HG03097 (cell line): ENCODE measurements around the gene APPL1.
"Not testable (repeated sequence)": the region's sequence is repeated elsewhere in the genome, so short reads cannot be mapped to it uniquely, and the experiment has no call there.

ENCODE experiments used
- ATAC-seq: cut with Tn5 transposase; IDR thresholded peaks from one replicate; pipeline ENCODE4 v1.9.1; 2021; ENCODE audit not compliant: unreplicated experiment, low FRiP score

Gene APPL1

DNA sequence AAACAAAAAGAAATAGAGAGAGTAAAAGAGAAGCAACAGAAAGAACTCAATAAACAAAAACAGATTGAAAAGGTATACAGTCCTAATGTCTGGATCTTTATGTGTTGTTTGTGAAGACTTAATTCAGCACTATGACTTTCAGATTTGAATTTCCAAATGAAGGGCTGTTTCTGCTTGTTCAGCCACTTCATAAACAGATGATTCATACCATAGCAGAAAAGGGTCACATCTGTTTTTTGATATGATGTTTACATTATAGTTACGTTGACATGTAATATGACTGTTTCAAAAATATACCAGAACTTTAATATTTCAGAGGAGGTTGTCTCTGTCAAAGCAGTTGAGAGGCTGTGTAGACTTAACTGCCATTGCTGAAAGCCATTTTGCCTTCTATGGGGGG lies 40.9 kb downstream of the APPL1 start:
- ATAC-seq: no peak

DNA sequence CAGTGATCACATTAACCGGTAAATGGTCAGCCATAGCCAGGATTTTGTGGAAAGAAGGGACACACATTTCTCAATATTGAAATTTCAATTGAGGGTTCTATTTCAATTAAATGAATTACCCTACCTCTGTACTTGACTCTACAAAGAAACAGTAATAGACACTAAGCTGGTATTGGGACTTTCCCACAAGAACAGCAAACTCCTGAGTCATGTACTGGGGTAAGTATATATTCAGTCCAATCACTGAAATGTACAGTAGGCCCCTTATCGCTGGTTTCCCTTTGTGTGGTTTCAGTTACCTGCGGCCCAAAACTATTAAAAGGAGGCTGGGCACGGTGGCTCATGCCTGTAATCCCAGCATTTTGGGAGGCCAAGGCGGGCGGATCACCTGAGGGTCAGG lies 47.3 kb downstream of the APPL1 start:
- no peak for ATAC-seq

DNA sequence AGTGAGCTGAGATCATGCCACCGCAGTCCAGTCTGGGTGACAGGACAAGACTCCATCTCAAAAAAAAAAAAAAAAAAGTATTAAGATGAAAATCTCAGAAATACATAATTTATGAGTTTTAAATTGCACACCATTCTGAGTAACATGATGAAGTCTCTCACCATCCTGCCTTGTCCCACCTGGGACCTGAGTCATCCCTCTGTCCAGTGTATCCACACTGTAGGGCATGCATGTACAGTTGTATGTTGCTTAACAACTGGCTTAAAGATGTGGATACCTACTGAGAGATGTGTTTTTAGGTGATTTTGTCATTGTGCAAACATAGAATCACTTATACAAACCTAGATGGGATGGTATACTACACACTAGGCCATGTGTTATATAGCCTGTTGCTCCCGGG lies 47.9 kb downstream of the APPL1 start:
- ATAC-seq: no peak

DNA sequence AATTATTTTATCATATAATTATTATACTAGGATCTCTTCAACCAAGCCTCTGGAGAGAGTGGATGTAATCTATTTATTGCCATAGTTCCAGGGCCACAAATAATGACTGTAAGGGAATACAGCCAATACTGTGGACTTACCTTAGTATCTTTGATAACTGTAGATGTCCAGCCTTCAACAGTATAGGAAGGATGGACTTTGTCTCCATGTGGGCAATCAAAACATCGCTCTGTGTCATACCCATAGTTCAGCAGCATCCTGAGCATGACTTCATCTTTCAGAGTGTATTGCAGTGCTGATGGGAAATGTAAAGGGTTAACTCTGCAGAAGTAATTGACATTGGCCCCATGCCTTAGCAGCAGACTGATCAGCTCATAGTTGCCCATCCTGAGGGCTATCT lies 50.7 kb downstream of the APPL1 start:
- no peak for ATAC-seq

DNA sequence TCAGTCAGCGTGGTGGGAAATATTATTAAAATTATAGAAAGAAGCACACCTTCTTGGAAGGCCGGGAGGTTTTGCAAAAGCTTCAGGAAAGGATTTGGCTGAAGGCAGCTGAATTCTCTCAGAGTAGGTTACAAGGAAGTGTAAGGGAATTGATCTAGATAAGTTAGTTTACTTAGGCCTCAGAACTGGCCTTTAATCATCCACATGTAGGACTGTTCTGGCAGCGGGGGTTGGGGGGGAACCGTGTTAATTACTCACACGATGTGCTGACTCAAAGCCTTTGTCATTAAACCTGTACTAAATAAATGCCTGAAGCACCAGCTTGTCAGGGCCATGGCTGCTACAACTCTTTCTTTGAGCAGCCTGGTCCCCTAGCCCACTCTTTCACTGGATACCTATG lies 52.2 kb downstream of the APPL1 start:
- no peak for ATAC-seq

DNA sequence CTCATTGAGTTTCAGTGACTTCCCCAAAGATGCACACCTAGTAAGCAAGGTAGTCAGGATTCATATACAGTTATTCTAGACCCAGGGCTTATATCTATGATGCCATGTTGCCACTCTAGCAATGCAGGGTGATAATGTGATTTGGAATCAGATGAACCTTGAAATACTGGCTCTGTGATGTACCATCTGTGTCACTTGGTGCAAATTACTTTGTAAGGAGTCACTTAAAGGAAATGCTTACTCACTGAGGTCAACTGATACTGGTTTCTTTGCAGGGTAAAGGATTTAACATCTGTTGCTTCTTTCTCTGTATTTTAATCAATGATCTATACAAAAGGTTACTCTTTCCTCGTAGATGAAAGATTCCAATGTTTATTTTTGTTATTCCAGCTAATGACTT lies 54.2 kb downstream of the APPL1 start:
- ATAC-seq: no peak

DNA sequence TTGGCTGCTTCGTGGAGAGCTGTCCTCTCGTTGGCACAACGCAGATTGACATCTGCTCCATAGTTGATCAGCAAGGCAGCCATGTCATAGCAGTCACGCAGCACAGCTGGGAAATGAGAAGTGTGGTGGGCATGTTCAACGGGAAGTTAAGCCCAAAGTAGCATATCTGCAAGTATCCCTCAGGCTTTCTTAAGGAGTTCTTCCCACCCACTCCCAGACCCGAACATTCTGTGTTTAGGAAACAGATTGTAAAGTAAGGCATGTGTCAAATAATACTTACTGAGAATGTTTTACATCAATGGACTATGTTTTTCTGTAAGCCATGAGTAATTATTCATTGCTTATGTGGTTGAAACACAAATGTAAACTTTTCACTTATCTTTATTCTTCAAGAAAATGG lies 55.8 kb downstream of the APPL1 start:
- no peak for ATAC-seq

DNA sequence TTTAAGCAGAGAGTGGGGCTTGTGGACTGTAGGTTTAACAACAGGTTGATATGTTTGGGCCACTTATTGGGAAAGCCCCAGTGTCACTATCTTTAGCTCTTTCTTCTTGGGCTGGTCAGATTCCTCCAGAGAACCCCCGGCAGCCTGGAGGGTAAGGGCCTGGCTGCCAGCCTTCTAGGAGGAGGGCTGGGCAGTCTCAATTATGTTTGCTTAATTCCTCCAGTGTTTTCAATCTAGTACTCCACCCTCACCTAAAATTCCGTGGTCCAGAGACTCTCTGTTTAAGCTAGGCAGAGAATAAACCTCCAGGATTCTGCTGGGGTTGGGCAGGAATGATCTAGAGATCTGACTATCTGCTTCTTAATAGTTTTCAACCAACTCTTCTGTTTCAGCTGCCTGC lies 59.7 kb downstream of the APPL1 start:
- no peak for ATAC-seq

DNA sequence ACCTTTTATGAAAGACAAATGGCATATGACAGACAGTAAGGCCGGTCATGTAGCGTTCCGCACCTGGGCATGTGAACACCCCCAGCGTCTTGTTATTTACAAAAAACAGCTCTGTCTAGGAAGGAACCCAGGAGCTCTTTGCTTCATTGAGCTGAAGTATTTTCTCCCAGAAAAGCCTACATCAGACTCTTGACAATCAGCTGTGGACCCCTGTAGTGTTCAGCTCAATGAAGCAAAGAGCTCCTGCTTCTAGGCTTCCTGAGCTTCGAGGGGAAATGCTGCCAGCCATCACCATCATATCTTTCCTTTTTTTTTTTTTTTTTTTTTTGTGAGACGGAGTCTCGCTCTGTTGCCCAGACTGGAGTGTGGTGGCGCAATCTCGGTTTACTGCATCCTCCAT lies 60.9 kb downstream of the APPL1 start:
- no peak for ATAC-seq

DNA sequence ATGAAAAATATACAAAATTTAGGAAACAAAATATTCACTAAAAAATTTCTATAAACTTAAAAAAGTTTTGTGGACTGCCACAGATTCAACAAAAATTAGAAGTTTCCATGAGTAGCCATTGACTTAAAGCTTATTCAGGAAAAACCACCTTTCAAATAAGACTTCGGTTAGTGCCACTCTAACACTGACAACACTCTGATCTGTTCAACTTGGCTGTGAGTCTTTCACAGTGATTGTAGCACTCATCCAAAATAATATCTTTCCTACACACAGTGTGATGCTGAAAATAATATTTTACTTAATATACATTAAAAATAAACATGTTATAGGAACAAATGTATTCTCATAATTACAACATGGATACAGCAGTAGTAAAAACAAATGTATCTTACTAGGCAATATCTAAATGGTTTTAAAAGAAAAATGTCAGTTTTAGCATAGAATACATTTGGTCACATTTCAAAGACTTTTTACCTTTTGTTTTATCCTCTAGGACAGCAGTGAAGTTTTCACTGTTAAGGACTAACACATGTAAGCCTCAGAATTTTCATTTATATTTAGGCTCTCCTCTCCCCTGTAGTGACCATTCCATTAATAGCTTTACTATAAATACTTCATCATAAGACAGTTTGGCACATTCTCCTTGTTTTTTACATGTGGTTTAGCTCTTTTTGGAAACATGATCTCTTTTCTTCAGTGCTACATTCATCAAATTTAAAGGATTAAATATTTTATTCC lies 64.8 kb downstream of the APPL1 start, which contains the start of gene ASB14:
ASB14 (minus strand) TSS at position 527 of the 738 bp plus-strand sequence. CDS start 652 bp downstream, outside the sequence.
- no peak for ATAC-seq

DNA sequence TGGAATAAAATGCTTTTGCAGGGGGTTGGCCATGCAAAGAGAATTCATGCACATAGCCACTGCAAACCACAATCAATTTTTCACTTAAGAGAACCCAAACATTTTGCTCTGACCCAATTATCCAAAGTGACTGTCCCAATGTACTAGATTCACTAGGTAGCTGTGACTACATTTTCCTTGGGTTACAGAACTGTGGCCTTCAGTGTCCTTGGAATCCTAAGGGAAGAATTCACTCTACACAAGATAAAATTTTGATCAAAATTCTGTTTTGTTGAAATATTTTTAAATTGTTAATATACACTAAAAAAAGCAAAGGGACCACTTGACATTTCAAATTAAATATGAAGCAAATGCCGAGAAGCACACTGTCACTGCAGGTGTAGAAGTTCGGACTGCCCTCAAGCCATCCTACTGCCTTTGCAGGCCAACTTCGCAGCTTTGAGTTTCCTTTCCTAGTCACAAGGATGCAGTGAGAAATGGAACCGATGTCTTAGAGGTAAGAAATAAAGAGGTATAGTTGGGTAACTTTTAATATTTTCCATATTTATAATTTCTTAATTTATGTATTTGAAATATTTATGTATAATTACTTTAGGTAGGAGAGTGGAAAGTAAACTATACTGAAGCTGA lies 65.5 kb downstream of the APPL1 start:
- ATAC-seq: no peak

DNA sequence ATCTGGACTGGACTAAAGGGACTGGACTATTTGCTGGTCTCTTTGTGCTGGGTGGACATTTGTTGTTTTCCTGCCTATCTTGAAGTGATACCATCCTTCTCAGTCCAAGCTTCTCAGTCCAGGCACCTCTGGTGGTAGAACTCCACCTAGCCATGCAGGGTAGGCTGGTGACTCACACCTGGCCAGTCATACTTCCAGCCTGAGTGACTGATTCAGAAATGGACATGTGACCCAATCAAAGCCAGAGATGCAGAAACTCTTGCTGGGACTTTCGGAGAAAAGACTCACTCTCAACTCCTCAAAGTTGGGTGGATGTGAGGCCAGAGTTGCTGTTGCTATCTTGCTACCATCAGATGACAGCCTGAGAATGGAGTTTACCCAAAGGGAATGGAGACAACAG lies 70.5 kb downstream of the APPL1 start:
- no peak for ATAC-seq

DNA sequence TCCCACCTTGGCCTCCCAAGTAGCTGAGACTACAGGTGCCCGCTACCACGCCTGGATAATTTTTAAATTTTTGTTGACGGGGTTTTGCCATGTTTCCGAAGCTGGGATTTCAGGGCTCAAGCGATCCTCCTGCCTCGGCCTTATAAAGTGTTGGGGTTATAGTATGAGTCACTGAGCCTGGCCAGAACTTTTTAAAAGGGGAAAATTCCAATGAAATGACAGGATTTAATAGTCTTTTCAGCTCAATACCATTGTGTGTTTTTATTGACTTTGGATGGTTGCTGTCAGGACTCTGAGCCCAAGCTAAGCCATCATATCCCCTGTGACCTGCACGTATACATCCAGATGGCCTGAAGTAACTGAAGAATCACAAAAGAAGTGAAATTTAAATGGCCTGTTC lies 76.0 kb downstream of the APPL1 start:
- not testable (repeated sequence) for ATAC-seq

DNA sequence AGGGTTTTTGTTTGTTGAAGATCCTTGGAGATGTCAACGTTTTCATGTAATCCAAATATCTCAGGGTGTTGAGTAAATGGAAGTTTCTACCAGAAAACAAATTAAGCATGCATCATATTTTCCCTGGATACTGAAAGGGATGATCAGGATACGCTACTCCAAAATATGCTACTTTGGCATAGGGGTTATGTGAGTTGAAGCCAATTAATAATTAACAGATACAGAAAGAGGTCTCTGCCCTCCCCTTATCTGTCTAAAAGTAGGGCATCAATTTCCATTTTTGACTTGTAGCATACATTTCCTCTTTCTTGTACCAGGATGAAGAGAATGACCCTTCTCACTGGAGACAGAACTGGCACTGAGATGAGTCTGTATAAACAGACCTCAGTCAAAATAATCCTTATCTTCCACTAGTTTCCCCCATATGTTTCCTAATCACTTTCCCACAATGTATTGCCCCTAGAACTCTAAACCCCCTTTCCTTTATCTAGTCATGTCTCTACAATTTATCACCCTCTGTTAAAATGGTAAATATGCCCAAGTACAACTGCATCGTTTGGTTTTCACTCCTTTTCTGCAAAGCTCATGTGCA lies 82.3 kb downstream of the APPL1 start:
- ATAC-seq: no peak

DNA sequence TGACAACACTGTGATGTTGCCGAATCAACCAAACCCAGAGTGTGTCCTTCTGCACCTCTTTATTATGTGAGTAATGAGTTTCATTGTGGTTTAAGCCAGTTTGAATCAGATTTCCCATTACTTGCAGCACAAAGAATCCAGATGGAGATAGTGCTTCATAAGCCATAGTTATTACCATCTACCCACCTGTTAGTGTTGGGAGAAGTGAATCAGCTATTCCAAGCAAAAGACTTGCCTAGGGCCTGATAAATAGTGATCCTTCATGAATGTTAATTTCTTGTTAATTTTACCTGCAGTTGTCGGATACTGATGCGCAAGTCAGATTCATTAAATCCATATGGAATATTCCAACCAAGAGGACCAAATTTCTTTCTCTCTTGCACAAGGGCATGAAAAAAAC lies 86.7 kb downstream of the APPL1 start:
- no peak for ATAC-seq
